OCI-LY3 (cell line): ENCODE data around the gene REL.

ENCODE experiments used
- EZH2phosphoT487 ChIP-seq: fragments of 200-600 bp; shearing (Covaris generic); IDR thresholded peaks from 2 replicates; pipeline ENCODE4 v1.6.1; 2018; ENCODE audit warnings: antibody characterized with exemption, mixed run types, low read depth
- TF ChIP-seq, protein P1 (sequence below): fragments of 200-600, 300-600 bp; sonication (generic); IDR thresholded peaks from 2 replicates; pipeline ENCODE4 v1.5.1; 2014; ENCODE audit warnings: antibody characterized with exemption, low read length, low read depth

DNA sequence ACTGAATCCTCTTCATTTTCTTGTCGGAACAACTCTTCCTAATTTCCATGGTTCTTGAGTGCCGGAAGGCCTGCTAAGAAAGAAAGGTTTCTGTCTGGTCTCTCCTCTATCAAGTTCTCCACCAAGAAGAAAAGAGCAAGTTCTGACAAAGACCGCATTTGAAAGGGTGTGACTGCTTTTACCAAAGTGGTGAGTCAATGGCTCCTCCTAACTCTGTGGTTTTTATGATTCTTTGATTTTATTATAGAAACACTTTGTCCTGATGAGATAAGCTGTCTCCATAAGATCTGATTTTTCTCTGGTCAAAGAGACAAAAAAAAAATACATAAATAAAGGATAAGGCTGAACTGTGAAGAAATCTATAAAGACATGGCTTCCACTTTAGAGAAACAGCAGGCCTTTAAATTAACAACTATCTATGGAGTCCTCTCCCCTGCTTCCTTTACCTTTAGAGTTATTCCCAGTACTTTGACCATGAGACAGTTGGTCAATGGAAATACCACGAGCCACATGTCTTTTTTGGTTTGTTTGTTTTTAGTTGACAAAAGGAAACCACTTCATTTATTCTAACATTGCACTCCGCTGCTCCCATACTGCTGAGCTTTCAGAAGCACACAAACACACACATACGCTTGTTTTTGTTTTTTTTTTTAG, 67.7 kb downstream of the REL start:
- TF ChIP-seq, protein P1, sequence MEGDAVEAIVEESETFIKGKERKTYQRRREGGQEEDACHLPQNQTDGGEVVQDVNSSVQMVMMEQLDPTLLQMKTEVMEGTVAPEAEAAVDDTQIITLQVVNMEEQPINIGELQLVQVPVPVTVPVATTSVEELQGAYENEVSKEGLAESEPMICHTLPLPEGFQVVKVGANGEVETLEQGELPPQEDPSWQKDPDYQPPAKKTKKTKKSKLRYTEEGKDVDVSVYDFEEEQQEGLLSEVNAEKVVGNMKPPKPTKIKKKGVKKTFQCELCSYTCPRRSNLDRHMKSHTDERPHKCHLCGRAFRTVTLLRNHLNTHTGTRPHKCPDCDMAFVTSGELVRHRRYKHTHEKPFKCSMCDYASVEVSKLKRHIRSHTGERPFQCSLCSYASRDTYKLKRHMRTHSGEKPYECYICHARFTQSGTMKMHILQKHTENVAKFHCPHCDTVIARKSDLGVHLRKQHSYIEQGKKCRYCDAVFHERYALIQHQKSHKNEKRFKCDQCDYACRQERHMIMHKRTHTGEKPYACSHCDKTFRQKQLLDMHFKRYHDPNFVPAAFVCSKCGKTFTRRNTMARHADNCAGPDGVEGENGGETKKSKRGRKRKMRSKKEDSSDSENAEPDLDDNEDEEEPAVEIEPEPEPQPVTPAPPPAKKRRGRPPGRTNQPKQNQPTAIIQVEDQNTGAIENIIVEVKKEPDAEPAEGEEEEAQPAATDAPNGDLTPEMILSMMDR: no peak
- TF ChIP-seq EZH2phosphoT487: no peak
